HepG2 (cell line): ENCODE results near the gene BLOC1S2. TPM values are rescaled to one million over a fixed set of nuclear protein-coding genes. Genes with fewer than 3 reads are reported as not detected.
A peak's percentile ranks its signal among the peaks of the same experiment; 100 is the strongest.

ENCODE experiments used
- ASH2L ChIP-seq: fragments of 300-600, 200-600 bp; sonication (generic); IDR thresholded peaks from 2 replicates; pipeline ENCODE4 v1.7.0; 2017; ENCODE audit warnings: low read depth, mild to moderate bottlenecking, moderate library complexity, mixed read lengths, low read length; ENCODE audit not compliant: insufficient read length
- ATAD3A ChIP-seq: sonication (generic); formaldehyde crosslinking; IDR thresholded peaks from 2 replicates; pipeline ENCODE4 v1.4.0; 2020; ENCODE audit warnings: missing genetic modification reagents
- MAFF ChIP-seq: IDR thresholded peaks from 2 replicates; pipeline ENCODE4 v1.6.1; 2011; ENCODE audit warnings: low read depth, low read length, improper control_type of control experiment
- MED13 ChIP-seq: sonication (generic); formaldehyde crosslinking; IDR thresholded peaks from 2 replicates; pipeline ENCODE4 v1.5.0; 2020; ENCODE audit warnings: missing genetic modification reagents
- NAIF1 ChIP-seq: sonication (generic); formaldehyde crosslinking; IDR thresholded peaks from 2 replicates; pipeline ENCODE4 v1.5.0; 2020; ENCODE audit warnings: mild to moderate bottlenecking, missing genetic modification reagents, borderline replicate concordance
- NCOR1 ChIP-seq: fragments of 200-600 bp; sonication (generic); IDR thresholded peaks from 2 replicates; pipeline ENCODE4 v1.7.0; 2017; ENCODE audit warnings: antibody characterized with exemption, low read length, borderline replicate concordance
- NFKB2 ChIP-seq: sonication (generic); formaldehyde crosslinking; IDR thresholded peaks from 2 replicates; pipeline ENCODE4 v1.4.0; 2020; ENCODE audit warnings: missing genetic modification reagents, borderline replicate concordance
- NR2C2 ChIP-seq: sonication (generic); formaldehyde crosslinking; IDR thresholded peaks from 2 replicates; pipeline ENCODE4 v1.4.0; 2020; ENCODE audit warnings: missing genetic modification reagents, mild to moderate bottlenecking, moderate library complexity, borderline replicate concordance
- RARA ChIP-seq: IDR thresholded peaks from 2 replicates; pipeline ENCODE4 v1.6.1; 2016; ENCODE audit warnings: missing genetic modification reagents, missing compliant biosample characterization
- RFXANK ChIP-seq: IDR thresholded peaks from 2 replicates; pipeline ENCODE4 v1.6.1; 2016
- RXRB ChIP-seq: IDR thresholded peaks from 2 replicates; pipeline ENCODE4 v1.6.1; 2016; ENCODE audit warnings: borderline replicate concordance, missing genetic modification reagents, missing compliant biosample characterization
- TGIF2 ChIP-seq: IDR thresholded peaks from 2 replicates; pipeline ENCODE4 v1.6.1; 2016; ENCODE audit warnings: control low read depth, missing compliant biosample characterization
- TRIM22 ChIP-seq: fragments of 450-650 bp; IDR thresholded peaks from 2 replicates; pipeline ENCODE4 v1.6.1; 2017
- ZC3H4 ChIP-seq: sonication (generic); formaldehyde crosslinking; IDR thresholded peaks from 2 replicates; pipeline ENCODE4 v1.4.0; 2020; ENCODE audit warnings: missing genetic modification reagents, borderline replicate concordance
- ZNF282 ChIP-seq: fragments of 450-650 bp; IDR thresholded peaks from 2 replicates; pipeline ENCODE4 v1.6.1; 2018; ENCODE audit not compliant: partially characterized antibody
- ZNF337 ChIP-seq: sonication (generic); formaldehyde crosslinking; IDR thresholded peaks from 2 replicates; pipeline ENCODE4 v1.5.1; 2020; ENCODE audit warnings: missing genetic modification reagents, low read depth, mild to moderate bottlenecking, borderline replicate concordance
- ZNF772 ChIP-seq: sonication (generic); formaldehyde crosslinking; IDR thresholded peaks from 2 replicates; pipeline ENCODE4 v1.5.0; 2020; ENCODE audit warnings: mild to moderate bottlenecking, missing genetic modification reagents
- ZSCAN22 ChIP-seq: sonication (generic); formaldehyde crosslinking; IDR thresholded peaks from 2 replicates; pipeline ENCODE4 v1.4.0; 2020; ENCODE audit warnings: mild to moderate bottlenecking, missing genetic modification reagents
- polyA plus RNA-seq, 8 experiments: library from polyadenylated mRNA; depleted of rRNA in 3 of 8; stranded (reverse) in 7 of 8; unstranded in 1 of 8; fragments of >200 nt; fragmentation: Illumina TruSeq in 4 of 8; extraction: Trizol in 4 of 8; gene quantifications; 2 replicates each; pipeline versions ENCODE4 v1.2.1 to v1.2.3, GENCODE V29; 2011 to 2016; ENCODE audit warnings: low read depth in 4 of 8, missing spikeins in 1 of 8, mixed read lengths in 1 of 8; ENCODE audit not compliant: insufficient read depth in 1 of 8
- total RNA-seq, 5 experiments: library from RNA; depleted of rRNA; stranded (reverse); fragments of >200 nt; fragmentation: Illumina TruSeq; extraction: Trizol; gene quantifications; 2 replicates each; pipeline ENCODE4 v1.2.3, GENCODE V29; 2016; ENCODE audit warnings: low read depth in 1 of 5
- TF ChIP-seq, protein P1 (sequence below): sonication (generic); formaldehyde crosslinking; IDR thresholded peaks from 2 replicates; pipeline ENCODE4 v1.4.0; 2020; ENCODE audit warnings: missing genetic modification reagents, borderline replicate concordance
- TF ChIP-seq, protein P2 (sequence below): sonication (generic); formaldehyde crosslinking; IDR thresholded peaks from 2 replicates; pipeline ENCODE4 v1.4.0; 2020; ENCODE audit warnings: mild to moderate bottlenecking, missing genetic modification reagents
- TF ChIP-seq, protein P3 (sequence below): sonication (generic); formaldehyde crosslinking; IDR thresholded peaks from 2 replicates; pipeline ENCODE4 v1.4.0; 2020; ENCODE audit warnings: missing genetic modification reagents, mild to moderate bottlenecking, borderline replicate concordance

BLOC1S2 gene
- total and polyA plus RNA-seq, 2 of the 13 experiments (the other 11 are each of a cell fraction or from before 2014, with no cell fraction given), result 22.3 to 64.4 TPM

- TF ChIP-seq ZNF337 (CRISPR knock-in tag) (no peak), TRIM22 (no peak), ZC3H4 (CRISPR knock-in tag) (no peak), NAIF1 (CRISPR knock-in tag) (peak; percentile 65; the same call in 1 of the 2 replicates), ATAD3A (CRISPR knock-in tag) (no peak), NCOR1 (no peak), TGIF2 (CRISPR knock-in tag) (peak; percentile 73; the same call in 1 of the 2 replicates), MAFF (no peak), RXRB (CRISPR knock-in tag) (peak; percentile 66; the same call in 1 of the 2 replicates), ASH2L (peak; percentile 61), ZSCAN22 (CRISPR knock-in tag) (no peak), RFXANK (no peak), NFKB2 (peak; percentile 32; the same call in 1 of the 2 replicates), NR2C2 (CRISPR knock-in tag) (no peak), MED13 (CRISPR knock-in tag) (no peak), ZNF772 (CRISPR knock-in tag) (no peak), RARA (CRISPR knock-in tag) (peak; percentile 6; the same call in 1 of the 2 replicates), ZNF282 (no peak)
- TF ChIP-seq, protein P1, sequence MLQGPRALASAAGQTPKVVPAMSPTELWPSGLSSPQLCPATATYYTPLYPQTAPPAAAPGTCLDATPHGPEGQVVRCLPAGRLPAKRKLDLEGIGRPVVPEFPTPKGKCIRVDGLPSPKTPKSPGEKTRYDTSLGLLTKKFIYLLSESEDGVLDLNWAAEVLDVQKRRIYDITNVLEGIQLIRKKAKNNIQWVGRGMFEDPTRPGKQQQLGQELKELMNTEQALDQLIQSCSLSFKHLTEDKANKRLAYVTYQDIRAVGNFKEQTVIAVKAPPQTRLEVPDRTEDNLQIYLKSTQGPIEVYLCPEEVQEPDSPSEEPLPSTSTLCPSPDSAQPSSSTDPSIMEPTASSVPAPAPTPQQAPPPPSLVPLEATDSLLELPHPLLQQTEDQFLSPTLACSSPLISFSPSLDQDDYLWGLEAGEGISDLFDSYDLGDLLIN (CRISPR knock-in tag), result no peak
- TF ChIP-seq, protein P2, sequence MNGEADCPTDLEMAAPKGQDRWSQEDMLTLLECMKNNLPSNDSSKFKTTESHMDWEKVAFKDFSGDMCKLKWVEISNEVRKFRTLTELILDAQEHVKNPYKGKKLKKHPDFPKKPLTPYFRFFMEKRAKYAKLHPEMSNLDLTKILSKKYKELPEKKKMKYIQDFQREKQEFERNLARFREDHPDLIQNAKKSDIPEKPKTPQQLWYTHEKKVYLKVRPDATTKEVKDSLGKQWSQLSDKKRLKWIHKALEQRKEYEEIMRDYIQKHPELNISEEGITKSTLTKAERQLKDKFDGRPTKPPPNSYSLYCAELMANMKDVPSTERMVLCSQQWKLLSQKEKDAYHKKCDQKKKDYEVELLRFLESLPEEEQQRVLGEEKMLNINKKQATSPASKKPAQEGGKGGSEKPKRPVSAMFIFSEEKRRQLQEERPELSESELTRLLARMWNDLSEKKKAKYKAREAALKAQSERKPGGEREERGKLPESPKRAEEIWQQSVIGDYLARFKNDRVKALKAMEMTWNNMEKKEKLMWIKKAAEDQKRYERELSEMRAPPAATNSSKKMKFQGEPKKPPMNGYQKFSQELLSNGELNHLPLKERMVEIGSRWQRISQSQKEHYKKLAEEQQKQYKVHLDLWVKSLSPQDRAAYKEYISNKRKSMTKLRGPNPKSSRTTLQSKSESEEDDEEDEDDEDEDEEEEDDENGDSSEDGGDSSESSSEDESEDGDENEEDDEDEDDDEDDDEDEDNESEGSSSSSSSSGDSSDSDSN (CRISPR knock-in tag), result no peak
- TF ChIP-seq, protein P3, sequence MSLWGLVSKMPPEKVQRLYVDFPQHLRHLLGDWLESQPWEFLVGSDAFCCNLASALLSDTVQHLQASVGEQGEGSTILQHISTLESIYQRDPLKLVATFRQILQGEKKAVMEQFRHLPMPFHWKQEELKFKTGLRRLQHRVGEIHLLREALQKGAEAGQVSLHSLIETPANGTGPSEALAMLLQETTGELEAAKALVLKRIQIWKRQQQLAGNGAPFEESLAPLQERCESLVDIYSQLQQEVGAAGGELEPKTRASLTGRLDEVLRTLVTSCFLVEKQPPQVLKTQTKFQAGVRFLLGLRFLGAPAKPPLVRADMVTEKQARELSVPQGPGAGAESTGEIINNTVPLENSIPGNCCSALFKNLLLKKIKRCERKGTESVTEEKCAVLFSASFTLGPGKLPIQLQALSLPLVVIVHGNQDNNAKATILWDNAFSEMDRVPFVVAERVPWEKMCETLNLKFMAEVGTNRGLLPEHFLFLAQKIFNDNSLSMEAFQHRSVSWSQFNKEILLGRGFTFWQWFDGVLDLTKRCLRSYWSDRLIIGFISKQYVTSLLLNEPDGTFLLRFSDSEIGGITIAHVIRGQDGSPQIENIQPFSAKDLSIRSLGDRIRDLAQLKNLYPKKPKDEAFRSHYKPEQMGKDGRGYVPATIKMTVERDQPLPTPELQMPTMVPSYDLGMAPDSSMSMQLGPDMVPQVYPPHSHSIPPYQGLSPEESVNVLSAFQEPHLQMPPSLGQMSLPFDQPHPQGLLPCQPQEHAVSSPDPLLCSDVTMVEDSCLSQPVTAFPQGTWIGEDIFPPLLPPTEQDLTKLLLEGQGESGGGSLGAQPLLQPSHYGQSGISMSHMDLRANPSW (CRISPR knock-in tag), result no peak; the same call in 1 of the 2 replicates
Observed at GRCh38 chr10:100267239-100268104, 19.0 kb downstream of the BLOC1S2 start, which contains the start of gene CWF19L1 (continued).
